ENCODE data around the gene SF3B3. TPM values are rescaled to one million over a fixed set of nuclear protein-coding genes. Genes with fewer than 3 reads are reported as not detected.
"Not testable (repeated sequence)": the region's sequence is repeated elsewhere in the genome, so short reads cannot be mapped to it uniquely, and the experiment has no call there.

The SF3B3 gene
- total RNA-seq, 1 donor from 2014 or later = 129 TPM

DNA sequence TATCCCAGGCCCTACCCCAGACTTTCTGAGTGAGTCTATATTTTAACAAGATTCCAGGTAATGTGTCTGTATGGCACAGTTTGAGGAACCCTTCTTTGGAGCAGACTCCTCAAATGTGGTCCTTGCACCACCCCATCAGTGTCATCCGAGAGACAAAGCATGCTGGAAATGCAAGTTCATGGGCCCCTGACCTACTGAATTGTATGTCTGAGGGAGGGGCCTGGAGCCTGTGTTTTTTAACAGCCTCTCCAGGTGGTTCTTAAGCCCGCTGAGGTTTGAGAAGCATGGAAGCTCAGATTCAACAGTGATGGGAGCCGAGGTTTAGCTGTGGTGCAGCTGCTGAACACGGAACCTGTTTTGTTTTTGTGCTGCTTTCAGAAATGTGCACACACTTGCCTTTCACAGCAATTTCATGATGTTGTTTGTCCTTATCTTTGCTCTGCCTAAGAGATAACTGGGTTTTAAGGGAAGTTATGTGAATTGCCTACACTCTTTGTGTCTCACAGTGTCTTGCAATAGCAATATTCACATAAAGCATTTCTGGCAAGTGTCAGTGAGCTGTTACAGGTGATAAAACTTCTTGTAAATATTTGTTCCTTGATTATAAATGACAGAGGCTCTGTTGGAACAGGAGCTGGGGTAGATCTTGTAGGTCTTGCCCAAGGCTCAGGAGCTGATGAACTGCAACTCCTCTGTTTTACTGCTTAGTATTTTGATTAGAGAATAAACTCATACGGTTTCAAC is 90.8 kb downstream of the SF3B3 start:
- DNase-seq = no peak
- Histone ChIP-seq H3K4me3 (no peak overlapping the region), H3K36me3 (no peaks in the 10 kb centered on the region), H3K9me3 (replicated peaks) (no peaks in the 10 kb centered on the region), H3K27me3 (ENCODE audit: low read depth) (no peaks in the 10 kb centered on the region), H3K27ac (replicated peaks) (no peak overlapping the region), H3K4me1 (peaks cover 11% of the 10 kb centered on the region)
- TF ChIP-seq, protein P1, sequence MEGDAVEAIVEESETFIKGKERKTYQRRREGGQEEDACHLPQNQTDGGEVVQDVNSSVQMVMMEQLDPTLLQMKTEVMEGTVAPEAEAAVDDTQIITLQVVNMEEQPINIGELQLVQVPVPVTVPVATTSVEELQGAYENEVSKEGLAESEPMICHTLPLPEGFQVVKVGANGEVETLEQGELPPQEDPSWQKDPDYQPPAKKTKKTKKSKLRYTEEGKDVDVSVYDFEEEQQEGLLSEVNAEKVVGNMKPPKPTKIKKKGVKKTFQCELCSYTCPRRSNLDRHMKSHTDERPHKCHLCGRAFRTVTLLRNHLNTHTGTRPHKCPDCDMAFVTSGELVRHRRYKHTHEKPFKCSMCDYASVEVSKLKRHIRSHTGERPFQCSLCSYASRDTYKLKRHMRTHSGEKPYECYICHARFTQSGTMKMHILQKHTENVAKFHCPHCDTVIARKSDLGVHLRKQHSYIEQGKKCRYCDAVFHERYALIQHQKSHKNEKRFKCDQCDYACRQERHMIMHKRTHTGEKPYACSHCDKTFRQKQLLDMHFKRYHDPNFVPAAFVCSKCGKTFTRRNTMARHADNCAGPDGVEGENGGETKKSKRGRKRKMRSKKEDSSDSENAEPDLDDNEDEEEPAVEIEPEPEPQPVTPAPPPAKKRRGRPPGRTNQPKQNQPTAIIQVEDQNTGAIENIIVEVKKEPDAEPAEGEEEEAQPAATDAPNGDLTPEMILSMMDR (IDR thresholded peaks at IDR 0.05; ENCODE audit: borderline replicate concordance) = no peak
- intact Hi-C loops (cut with micrococcal nuclease) = no loop called here

DNA sequence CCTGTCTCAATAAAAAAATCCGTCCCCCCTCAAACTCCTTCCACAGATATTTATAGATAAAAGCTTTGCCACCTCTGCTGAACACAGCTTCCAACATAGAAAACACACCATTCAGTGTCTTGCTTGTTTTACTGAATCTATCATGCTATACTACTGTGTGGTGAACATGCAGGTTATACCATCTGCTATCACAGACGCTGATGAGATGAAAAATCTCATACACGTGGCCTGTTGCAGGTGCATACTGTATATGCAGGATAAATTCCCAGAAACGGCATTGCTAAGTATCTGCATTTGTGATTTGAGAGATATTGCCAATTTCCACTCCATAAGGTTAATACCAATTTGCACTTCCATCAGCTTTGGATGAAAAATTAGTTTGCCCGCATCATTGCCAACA is 92.3 kb downstream of the SF3B3 start:
- H3K27ac ChIP-seq (replicated peaks) = no peak overlapping the region
- H3K36me3 ChIP-seq = no peaks in the 10 kb centered on the region

DNA sequence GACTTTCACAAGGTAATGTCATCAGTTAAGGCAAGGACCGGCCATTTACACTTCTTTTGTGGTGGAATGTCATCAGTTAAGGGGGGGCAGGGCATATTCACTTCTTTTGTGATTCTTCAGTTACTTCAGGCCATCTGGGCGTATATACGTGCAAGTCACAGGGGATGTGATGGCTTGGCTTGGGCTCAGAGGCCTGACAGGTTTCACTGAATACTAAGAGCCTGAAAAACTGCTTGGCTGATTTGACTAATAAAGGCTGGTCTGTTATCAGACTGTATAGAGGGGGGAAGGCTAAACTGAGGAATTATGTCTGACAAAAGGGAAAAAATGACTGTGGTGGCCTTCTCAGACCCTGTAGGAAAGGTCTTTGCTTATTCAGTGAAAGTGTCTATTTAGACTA is 98.2 kb downstream of the SF3B3 start:
- H3K9me3 ChIP-seq (replicated peaks); intact Hi-C loops (cut with micrococcal nuclease); H3K27me3 ChIP-seq (ENCODE audit: low read depth); H3K36me3 ChIP-seq; H3K4me3 ChIP-seq; DNase-seq; H3K27ac ChIP-seq (replicated peaks); H3K4me1 ChIP-seq: not testable (repeated sequence)

More for the DNA sequence above, 92.3 kb downstream of the SF3B3 start:
- no peaks in the 10 kb centered on the region for H3K9me3 ChIP-seq (replicated peaks)
- DNase-seq = no peak
- intact Hi-C loops (cut with micrococcal nuclease) = no loop called here
- H3K4me1 ChIP-seq = no peaks in the 10 kb centered on the region
- H3K27me3 ChIP-seq (ENCODE audit: low read depth) = no peaks in the 10 kb centered on the region
- no peak overlapping the region for H3K4me3 ChIP-seq
- TF ChIP-seq, protein P1 (IDR thresholded peaks at IDR 0.05; ENCODE audit: borderline replicate concordance) = no peak

Other genes starting within 250 kb of the SF3B3 start
- gene AARS1, start 234.3 kb upstream of the SF3B3 start, total RNA-seq = 61.0 TPM
- 13.7 TPM for gene DDX19B, start 224.6 kb upstream of the SF3B3 start, total RNA-seq
- gene DDX19A, start 176.9 kb upstream of the SF3B3 start, total RNA-seq = 27.1 TPM
- 22.3 TPM for gene ST3GAL2, start 84.7 kb upstream of the SF3B3 start, total RNA-seq
- gene FCSK, start 69.2 kb upstream of the SF3B3 start, total RNA-seq = 7.4 TPM
- 43.7 TPM for gene COG4, start 262 bp upstream of the SF3B3 start, total RNA-seq
- gene IL34, start 122.7 kb downstream of the SF3B3 start, total RNA-seq = 2.1 TPM
- 83.9 TPM for gene MTSS2, start 162.2 kb downstream of the SF3B3 start, total RNA-seq